ENCODE measurements around the gene FAM171A1. TPM values are rescaled to one million over a fixed set of nuclear protein-coding genes. Genes with fewer than 3 reads are reported as not detected.

The FAM171A1 gene
- total RNA-seq, 1 experiment from 2014 or later = 46.5 TPM

DNA sequence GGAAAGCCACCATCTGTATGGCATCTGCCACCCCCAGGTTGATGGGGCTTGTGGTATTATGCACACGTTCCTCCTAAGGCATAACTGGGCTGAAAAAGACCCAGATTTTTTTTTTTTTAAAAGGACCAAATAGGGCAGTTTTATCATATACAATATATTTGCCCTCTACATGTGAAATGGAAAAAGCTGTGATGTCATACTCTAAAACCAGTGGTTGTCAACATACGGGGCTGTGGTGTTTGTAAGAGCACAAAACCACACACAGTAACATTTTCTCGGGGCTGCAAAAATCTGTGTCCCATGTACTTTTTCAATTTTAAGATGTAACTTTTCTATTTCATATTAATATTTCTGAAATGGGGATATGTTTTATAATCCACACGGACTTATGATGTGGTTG is 34.9 kb downstream of the FAM171A1 start:
- no peaks in the 10 kb centered on the region for H3K9me3 ChIP-seq (ENCODE audit: low read depth, low read length, poor library complexity, severe bottlenecking)
- intact Hi-C loops (cut with micrococcal nuclease; ENCODE audit: unreplicated experiment) = no loop called here
- CTCF ChIA-PET = no interaction called here
- no peaks in the 10 kb centered on the region for H3K36me3 ChIP-seq (ENCODE audit: insufficient read depth, low read length, poor library complexity, severe bottlenecking)
- H3K4me1 ChIP-seq (ENCODE audit: insufficient read depth, low read length, poor library complexity, severe bottlenecking) = no peaks in the 10 kb centered on the region
- TF ChIP-seq EZH2 (IDR thresholded peaks at IDR 0.05; ENCODE audit: borderline replicate concordance, low read depth, low read length, poor library complexity, severe bottlenecking) = no peak
- TF ChIP-seq, protein P1, sequence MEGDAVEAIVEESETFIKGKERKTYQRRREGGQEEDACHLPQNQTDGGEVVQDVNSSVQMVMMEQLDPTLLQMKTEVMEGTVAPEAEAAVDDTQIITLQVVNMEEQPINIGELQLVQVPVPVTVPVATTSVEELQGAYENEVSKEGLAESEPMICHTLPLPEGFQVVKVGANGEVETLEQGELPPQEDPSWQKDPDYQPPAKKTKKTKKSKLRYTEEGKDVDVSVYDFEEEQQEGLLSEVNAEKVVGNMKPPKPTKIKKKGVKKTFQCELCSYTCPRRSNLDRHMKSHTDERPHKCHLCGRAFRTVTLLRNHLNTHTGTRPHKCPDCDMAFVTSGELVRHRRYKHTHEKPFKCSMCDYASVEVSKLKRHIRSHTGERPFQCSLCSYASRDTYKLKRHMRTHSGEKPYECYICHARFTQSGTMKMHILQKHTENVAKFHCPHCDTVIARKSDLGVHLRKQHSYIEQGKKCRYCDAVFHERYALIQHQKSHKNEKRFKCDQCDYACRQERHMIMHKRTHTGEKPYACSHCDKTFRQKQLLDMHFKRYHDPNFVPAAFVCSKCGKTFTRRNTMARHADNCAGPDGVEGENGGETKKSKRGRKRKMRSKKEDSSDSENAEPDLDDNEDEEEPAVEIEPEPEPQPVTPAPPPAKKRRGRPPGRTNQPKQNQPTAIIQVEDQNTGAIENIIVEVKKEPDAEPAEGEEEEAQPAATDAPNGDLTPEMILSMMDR (conservative IDR thresholded peaks at IDR 0.05; ENCODE audit: low read depth, low read length) = no peak
- POLR2A ChIA-PET (ENCODE audit: low non-redundant PET) = no interaction called here
- no TSS peak for BruUV-seq (replicated peaks)
- H3K27me3 ChIP-seq (replicated peaks; ENCODE audit: insufficient read depth, low read depth, low read length, poor library complexity) = no peaks in the 10 kb centered on the region
- no peak overlapping the region for H3K27ac ChIP-seq (ENCODE audit: low read depth, low read length, poor library complexity, severe bottlenecking)
- no peak for DNase-seq (ENCODE audit: low spot score)
- H3K4me3 ChIP-seq (ENCODE audit: low read depth, low read length, poor library complexity, severe bottlenecking) = no peak overlapping the region

DNA sequence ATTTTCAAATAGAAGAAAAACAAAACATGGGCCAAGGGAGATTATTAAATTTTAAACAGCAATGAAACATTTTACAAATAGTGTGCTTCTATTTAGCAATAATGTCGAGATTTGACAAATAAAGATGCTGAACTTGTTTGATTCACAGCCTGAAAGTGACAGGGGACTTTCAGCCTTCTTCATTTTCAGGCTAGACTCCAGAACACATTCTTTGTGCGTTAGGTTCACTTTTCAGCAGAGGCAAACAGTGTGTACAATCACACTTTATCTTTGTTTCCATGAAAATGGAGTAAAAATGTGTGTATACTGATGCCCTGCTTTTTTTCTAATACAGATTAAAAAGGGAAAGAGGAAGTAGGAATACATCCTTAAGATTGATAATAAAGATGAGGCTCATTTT is 35.6 kb downstream of the FAM171A1 start:
- intact Hi-C loops (cut with micrococcal nuclease; ENCODE audit: unreplicated experiment) = no loop called here
- Histone ChIP-seq H3K4me1 (ENCODE audit: insufficient read depth, low read length, poor library complexity, severe bottlenecking) (no peaks in the 10 kb centered on the region), H3K4me3 (ENCODE audit: low read depth, low read length, poor library complexity, severe bottlenecking) (no peak overlapping the region), H3K36me3 (ENCODE audit: insufficient read depth, low read length, poor library complexity, severe bottlenecking) (no peaks in the 10 kb centered on the region), H3K9me3 (ENCODE audit: low read depth, low read length, poor library complexity, severe bottlenecking) (no peaks in the 10 kb centered on the region), H3K27ac (ENCODE audit: low read depth, low read length, poor library complexity, severe bottlenecking) (no peak overlapping the region), H3K27me3 (replicated peaks; ENCODE audit: insufficient read depth, low read depth, low read length, poor library complexity) (no peaks in the 10 kb centered on the region)
- DNase-seq (ENCODE audit: low spot score) = no peak
- POLR2A ChIA-PET (ENCODE audit: low non-redundant PET) = no interaction called here
- TF ChIP-seq EZH2 (IDR thresholded peaks at IDR 0.05; ENCODE audit: borderline replicate concordance, low read depth, low read length, poor library complexity, severe bottlenecking) = no peak
- TF ChIP-seq, protein P1 (conservative IDR thresholded peaks at IDR 0.05; ENCODE audit: low read depth, low read length) = no peak
- BruUV-seq (replicated peaks) = no TSS peak
- CTCF ChIA-PET = no interaction called here

DNA sequence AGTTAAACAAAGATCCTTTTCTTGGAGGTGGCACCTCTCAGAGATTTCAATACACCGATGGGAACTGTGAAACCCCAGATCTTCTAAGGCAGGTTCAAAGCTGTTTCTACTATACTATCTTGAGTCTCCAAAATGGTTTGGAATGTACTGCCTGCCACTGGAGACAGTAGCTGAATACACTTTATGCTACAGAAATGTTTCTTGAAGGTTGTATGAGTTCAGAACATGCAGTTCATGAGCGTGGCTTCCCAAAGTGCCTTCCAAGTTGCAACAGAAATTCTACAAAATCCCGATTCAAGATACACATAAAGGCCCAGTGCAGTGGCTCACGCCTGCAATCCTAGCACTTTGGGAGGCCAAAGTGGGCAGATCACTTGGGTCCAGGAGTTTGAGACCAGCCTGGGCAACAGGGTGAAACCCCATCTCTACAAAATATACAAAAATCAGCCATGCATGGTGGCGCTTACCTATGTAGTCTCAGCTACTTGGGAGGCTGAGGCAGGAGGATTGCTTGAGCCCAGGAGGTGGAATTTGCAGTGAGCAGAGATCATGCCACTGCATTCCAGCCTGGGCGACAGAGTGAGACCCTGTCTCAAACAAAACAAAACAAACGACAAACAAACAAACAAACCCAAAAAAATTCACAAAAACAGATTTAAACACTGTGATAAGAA is 36.3 kb downstream of the FAM171A1 start:
- no peak for TF ChIP-seq EZH2 (IDR thresholded peaks at IDR 0.05; ENCODE audit: borderline replicate concordance, low read depth, low read length, poor library complexity, severe bottlenecking)
- TF ChIP-seq, protein P1 (conservative IDR thresholded peaks at IDR 0.05; ENCODE audit: low read depth, low read length) = no peak
- no peaks in the 10 kb centered on the region for H3K36me3 ChIP-seq (ENCODE audit: insufficient read depth, low read length, poor library complexity, severe bottlenecking)
- CTCF ChIA-PET = no interaction called here

More for the DNA sequence above, 36.3 kb downstream of the FAM171A1 start:
- no TSS peak for BruUV-seq (replicated peaks)
- H3K9me3 ChIP-seq (ENCODE audit: low read depth, low read length, poor library complexity, severe bottlenecking) = no peaks in the 10 kb centered on the region
- DNase-seq (ENCODE audit: low spot score) = no peak
- H3K4me3 ChIP-seq (ENCODE audit: low read depth, low read length, poor library complexity, severe bottlenecking) = no peak overlapping the region
- intact Hi-C loops (cut with micrococcal nuclease; ENCODE audit: unreplicated experiment) = no loop called here
- H3K27ac ChIP-seq (ENCODE audit: low read depth, low read length, poor library complexity, severe bottlenecking) = no peak overlapping the region
- POLR2A ChIA-PET (ENCODE audit: low non-redundant PET) = no interaction called here
- no peaks in the 10 kb centered on the region for H3K4me1 ChIP-seq (ENCODE audit: insufficient read depth, low read length, poor library complexity, severe bottlenecking)
- no peaks in the 10 kb centered on the region for H3K27me3 ChIP-seq (replicated peaks; ENCODE audit: insufficient read depth, low read depth, low read length, poor library complexity)
